WTC11 (cell line): ENCODE results near the gene SCAMP3. TPM values are rescaled to one million over a fixed set of nuclear protein-coding genes. Genes with fewer than 3 reads are reported as not detected.
A peak's percentile ranks its signal among the peaks of the same experiment; 100 is the strongest.

Source experiments
- CREB1 ChIP-seq: sonication (generic); formaldehyde crosslinking; IDR thresholded peaks from 2 replicates; pipeline ENCODE4 v1.8.0; 2023; ENCODE audit warnings: mild to moderate bottlenecking, missing genetic modification reagents
- ELF4 ChIP-seq: sonication (generic); formaldehyde crosslinking; IDR thresholded peaks from 2 replicates; pipeline ENCODE4 v1.8.1; 2022; ENCODE audit warnings: low read depth, mild to moderate bottlenecking, moderate library complexity, missing genetic modification reagents
- ESRRA ChIP-seq: sonication (generic); formaldehyde crosslinking; IDR thresholded peaks from 2 replicates; pipeline ENCODE4 v1.8.1; 2022; ENCODE audit warnings: mild to moderate bottlenecking, missing genetic modification reagents, borderline replicate concordance
- FOXJ3 ChIP-seq: sonication (generic); formaldehyde crosslinking; IDR thresholded peaks from 2 replicates; pipeline ENCODE4 v1.9.0; 2021; ENCODE audit warnings: missing genetic modification reagents, mild to moderate bottlenecking, borderline replicate concordance
- FOXK1 ChIP-seq: sonication (generic); formaldehyde crosslinking; IDR thresholded peaks from 2 replicates; pipeline ENCODE4 v1.8.0; 2022; ENCODE audit warnings: mild to moderate bottlenecking, moderate library complexity, missing genetic modification reagents
- GRHL2 ChIP-seq: fragments of 250-450 bp; sonication (Bioruptor Pico); IDR thresholded peaks from 2 replicates; pipeline ENCODE4 v1.8.0; 2022; ENCODE audit warnings: mild to moderate bottlenecking, moderate library complexity; ENCODE audit not compliant: insufficient replicate concordance, severe bottlenecking
- KAT7 ChIP-seq: sonication (generic); formaldehyde crosslinking; IDR thresholded peaks from 2 replicates; pipeline ENCODE4 v1.8.1; 2023; ENCODE audit warnings: missing genetic modification reagents, mild to moderate bottlenecking, borderline replicate concordance
- NR2C2 ChIP-seq: sonication (generic); formaldehyde crosslinking; IDR thresholded peaks from 2 replicates; pipeline ENCODE4 v1.8.0; 2022; ENCODE audit warnings: mild to moderate bottlenecking, missing genetic modification reagents
- OVOL2 ChIP-seq: fragments of 250-450 bp; sonication (Bioruptor Pico); IDR thresholded peaks from 2 replicates; pipeline ENCODE4 v1.9.0; 2021; ENCODE audit warnings: mild to moderate bottlenecking, borderline replicate concordance
- SP1 ChIP-seq: sonication (generic); formaldehyde crosslinking; conservative IDR thresholded peaks from 2 replicates; pipeline ENCODE4 v1.8.1; 2022; ENCODE audit warnings: missing genetic modification reagents
- TCF7 ChIP-seq: sonication (generic); formaldehyde crosslinking; IDR thresholded peaks from 2 replicates; pipeline ENCODE4 v1.8.0; 2022; ENCODE audit warnings: mild to moderate bottlenecking, low read depth, missing genetic modification reagents, moderate library complexity
- TEAD4 ChIP-seq: sonication (generic); formaldehyde crosslinking; IDR thresholded peaks from 2 replicates; pipeline ENCODE4 v1.8.0; 2022; ENCODE audit warnings: mild to moderate bottlenecking, missing genetic modification reagents
- ZNF138 ChIP-seq: sonication (generic); formaldehyde crosslinking; conservative IDR thresholded peaks from 2 replicates; pipeline ENCODE4 v1.8.1; 2022; ENCODE audit warnings: mild to moderate bottlenecking, moderate library complexity, missing genetic modification reagents
- ZNF263 ChIP-seq: sonication (generic); formaldehyde crosslinking; IDR thresholded peaks from 2 replicates; pipeline ENCODE4 v1.8.1; 2022; ENCODE audit warnings: low read depth, mild to moderate bottlenecking, moderate library complexity, missing genetic modification reagents
- ZNF317 ChIP-seq: sonication (generic); formaldehyde crosslinking; IDR thresholded peaks from 2 replicates; pipeline ENCODE4 v1.8.1; 2023; ENCODE audit warnings: low read depth, mild to moderate bottlenecking, moderate library complexity, missing genetic modification reagents, borderline replicate concordance
- ZNF416 ChIP-seq: fragments of 250-450 bp; sonication (Bioruptor Pico); IDR thresholded peaks from 2 replicates; pipeline ENCODE4 v1.9.0; 2021; ENCODE audit warnings: mild to moderate bottlenecking, inconsistent platforms
- ZNF671 ChIP-seq: fragments of 250-450 bp; sonication (Bioruptor Pico); IDR thresholded peaks from 2 replicates; pipeline ENCODE4 v1.8.0; 2021; ENCODE audit warnings: mild to moderate bottlenecking
- total RNA-seq: library from RNA; stranded (reverse); gene quantifications from 3 replicates; pipeline ENCODE4 v1.2.3, GENCODE V29; 2021
- TF ChIP-seq, protein P1 (sequence below): fragments of 250-450 bp; sonication (Bioruptor Pico); conservative IDR thresholded peaks from 2 replicates; pipeline ENCODE4 v1.9.0; 2021; ENCODE audit warnings: mild to moderate bottlenecking
- TF ChIP-seq, protein P2 (sequence below): fragments of 250-450 bp; sonication (Bioruptor Pico); IDR thresholded peaks from 2 replicates; pipeline ENCODE4 v1.9.0; 2021; ENCODE audit warnings: mild to moderate bottlenecking, borderline replicate concordance
- TF ChIP-seq, protein P3 (sequence below): sonication (generic); formaldehyde crosslinking; IDR thresholded peaks from 2 replicates; pipeline ENCODE4 v1.8.1; 2023; ENCODE audit warnings: mild to moderate bottlenecking, missing genetic modification reagents, moderate library complexity
- TF ChIP-seq, protein P4 (sequence below): sonication (generic); formaldehyde crosslinking; IDR thresholded peaks from 2 replicates; pipeline ENCODE4 v1.8.0; 2022; ENCODE audit warnings: missing genetic modification reagents
- TF ChIP-seq, protein P5 (sequence below): fragments of 250-450 bp; sonication (Bioruptor Pico); IDR thresholded peaks from 2 replicates; pipeline ENCODE4 v1.8.0; 2021; ENCODE audit warnings: mild to moderate bottlenecking
- TF ChIP-seq, protein P6 (sequence below): fragments of 200-600 bp; IDR thresholded peaks from 2 replicates; pipeline ENCODE4 v1.8.0; 2022; ENCODE audit warnings: antibody characterized with exemption

The SCAMP3 gene
- total RNA-seq, 1 experiment from 2014 or later: 58.8 TPM

DNA sequence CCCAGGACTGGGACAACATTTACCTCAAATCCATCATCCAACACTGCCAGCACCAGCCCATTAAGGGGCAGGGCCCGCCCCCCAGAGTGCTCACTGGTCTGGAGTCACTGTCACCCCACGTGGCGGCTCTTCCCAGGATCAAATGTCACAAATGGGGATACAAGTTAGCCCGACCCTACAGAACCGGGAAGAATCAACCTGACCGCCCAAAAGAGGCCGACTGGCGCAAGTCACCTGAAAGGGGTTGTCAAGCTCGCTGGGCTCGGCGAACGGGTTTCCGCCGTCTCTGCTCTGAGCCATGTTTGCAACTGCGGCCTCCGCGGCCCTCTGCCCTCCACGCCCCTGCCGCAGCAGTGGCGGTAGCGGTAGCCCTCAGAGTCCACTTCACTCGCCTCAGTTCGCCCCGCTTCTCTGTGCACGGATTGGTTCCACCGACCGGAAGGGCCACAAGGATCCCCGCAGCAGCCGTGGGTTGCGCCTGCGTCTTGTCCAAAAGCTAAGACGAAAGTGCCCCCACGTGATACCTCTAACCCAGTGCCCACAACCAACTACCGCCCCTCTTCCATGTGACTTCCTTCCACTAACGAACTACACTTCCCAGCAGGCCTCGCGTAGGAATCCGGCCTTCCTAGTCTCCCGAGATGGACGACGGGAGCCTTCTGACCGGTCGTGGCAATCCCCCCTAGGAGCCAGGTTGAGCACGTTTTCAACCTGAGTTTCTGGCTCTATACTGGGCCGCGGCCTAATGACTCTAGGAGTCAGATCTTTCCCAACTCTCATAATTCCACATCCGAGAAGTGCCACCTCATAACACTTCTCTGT lies at the start of gene SCAMP3 (continued):
- TF ChIP-seq, protein P1, sequence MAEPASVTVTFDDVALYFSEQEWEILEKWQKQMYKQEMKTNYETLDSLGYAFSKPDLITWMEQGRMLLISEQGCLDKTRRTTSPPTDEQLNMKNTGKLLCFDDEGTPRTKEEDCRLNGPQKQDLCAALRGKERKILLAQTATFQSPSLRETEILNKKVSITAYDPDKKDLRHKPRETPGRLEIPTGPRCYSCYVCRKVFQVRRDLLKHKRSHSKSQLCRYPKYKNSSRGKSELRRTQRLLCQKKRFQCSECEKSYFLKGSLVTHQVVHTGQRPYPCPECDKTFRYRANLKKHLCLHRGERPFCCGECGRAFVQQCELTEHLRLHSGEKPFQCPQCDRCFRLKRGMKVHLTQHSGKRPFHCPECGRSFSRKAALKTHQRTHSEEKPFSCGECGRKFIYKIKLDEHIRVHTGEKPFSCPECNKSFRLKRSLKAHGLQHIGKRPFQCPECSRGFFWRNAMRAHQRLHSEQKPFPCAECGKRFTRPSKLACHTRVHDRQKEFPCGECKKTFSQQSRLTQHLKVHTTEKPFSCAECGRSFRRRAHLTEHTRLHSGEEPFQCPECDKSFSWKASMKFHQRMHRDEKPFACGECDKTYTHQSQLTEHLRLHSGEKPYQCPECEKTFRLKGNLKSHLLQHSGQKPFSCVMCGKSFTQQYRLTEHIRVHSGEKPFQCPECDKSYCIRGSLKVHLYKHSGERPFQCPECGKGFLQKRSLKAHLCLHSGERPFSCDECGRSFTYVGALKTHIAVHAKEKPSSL (CRISPR knock-in tag): peak; percentile 84; the same call in 1 of the 2 replicates
- TF ChIP-seq FOXK1 (peak; percentile 68), ZNF263 (CRISPR knock-in tag) (no peak; the same call in 1 of the 2 replicates), ELF4 (CRISPR knock-in tag) (no peak), TEAD4 (peak; percentile 37; the same call in 1 of the 2 replicates), ZNF671 (CRISPR knock-in tag) (peak; percentile 93), GRHL2 (CRISPR knock-in tag) (no peak), ZNF416 (CRISPR knock-in tag) (peak; percentile 98), CREB1 (CRISPR knock-in tag) (no peak; the same call in none of the 2 replicates), SP1 (CRISPR knock-in tag) (peak; percentile 82), TCF7 (no peak), NR2C2 (CRISPR knock-in tag) (no peak), ZNF138 (CRISPR knock-in tag) (no peak), OVOL2 (CRISPR knock-in tag) (peak; percentile 81; the same call in 1 of the 2 replicates), ESRRA (CRISPR knock-in tag) (peak; percentile 77; the same call in 1 of the 2 replicates), FOXJ3 (CRISPR knock-in tag) (no peak), ZNF317 (CRISPR knock-in tag) (no peak), KAT7 (CRISPR knock-in tag) (no peak)
- TF ChIP-seq, protein P2, sequence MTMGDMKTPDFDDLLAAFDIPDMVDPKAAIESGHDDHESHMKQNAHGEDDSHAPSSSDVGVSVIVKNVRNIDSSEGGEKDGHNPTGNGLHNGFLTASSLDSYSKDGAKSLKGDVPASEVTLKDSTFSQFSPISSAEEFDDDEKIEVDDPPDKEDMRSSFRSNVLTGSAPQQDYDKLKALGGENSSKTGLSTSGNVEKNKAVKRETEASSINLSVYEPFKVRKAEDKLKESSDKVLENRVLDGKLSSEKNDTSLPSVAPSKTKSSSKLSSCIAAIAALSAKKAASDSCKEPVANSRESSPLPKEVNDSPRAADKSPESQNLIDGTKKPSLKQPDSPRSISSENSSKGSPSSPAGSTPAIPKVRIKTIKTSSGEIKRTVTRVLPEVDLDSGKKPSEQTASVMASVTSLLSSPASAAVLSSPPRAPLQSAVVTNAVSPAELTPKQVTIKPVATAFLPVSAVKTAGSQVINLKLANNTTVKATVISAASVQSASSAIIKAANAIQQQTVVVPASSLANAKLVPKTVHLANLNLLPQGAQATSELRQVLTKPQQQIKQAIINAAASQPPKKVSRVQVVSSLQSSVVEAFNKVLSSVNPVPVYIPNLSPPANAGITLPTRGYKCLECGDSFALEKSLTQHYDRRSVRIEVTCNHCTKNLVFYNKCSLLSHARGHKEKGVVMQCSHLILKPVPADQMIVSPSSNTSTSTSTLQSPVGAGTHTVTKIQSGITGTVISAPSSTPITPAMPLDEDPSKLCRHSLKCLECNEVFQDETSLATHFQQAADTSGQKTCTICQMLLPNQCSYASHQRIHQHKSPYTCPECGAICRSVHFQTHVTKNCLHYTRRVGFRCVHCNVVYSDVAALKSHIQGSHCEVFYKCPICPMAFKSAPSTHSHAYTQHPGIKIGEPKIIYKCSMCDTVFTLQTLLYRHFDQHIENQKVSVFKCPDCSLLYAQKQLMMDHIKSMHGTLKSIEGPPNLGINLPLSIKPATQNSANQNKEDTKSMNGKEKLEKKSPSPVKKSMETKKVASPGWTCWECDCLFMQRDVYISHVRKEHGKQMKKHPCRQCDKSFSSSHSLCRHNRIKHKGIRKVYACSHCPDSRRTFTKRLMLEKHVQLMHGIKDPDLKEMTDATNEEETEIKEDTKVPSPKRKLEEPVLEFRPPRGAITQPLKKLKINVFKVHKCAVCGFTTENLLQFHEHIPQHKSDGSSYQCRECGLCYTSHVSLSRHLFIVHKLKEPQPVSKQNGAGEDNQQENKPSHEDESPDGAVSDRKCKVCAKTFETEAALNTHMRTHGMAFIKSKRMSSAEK (CRISPR knock-in tag): peak; percentile 96
- TF ChIP-seq, protein P3, sequence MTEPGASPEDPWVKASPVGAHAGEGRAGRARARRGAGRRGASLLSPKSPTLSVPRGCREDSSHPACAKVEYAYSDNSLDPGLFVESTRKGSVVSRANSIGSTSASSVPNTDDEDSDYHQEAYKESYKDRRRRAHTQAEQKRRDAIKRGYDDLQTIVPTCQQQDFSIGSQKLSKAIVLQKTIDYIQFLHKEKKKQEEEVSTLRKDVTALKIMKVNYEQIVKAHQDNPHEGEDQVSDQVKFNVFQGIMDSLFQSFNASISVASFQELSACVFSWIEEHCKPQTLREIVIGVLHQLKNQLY (CRISPR knock-in tag): peak; percentile 38; the same call in 1 of the 2 replicates
- TF ChIP-seq, protein P4, sequence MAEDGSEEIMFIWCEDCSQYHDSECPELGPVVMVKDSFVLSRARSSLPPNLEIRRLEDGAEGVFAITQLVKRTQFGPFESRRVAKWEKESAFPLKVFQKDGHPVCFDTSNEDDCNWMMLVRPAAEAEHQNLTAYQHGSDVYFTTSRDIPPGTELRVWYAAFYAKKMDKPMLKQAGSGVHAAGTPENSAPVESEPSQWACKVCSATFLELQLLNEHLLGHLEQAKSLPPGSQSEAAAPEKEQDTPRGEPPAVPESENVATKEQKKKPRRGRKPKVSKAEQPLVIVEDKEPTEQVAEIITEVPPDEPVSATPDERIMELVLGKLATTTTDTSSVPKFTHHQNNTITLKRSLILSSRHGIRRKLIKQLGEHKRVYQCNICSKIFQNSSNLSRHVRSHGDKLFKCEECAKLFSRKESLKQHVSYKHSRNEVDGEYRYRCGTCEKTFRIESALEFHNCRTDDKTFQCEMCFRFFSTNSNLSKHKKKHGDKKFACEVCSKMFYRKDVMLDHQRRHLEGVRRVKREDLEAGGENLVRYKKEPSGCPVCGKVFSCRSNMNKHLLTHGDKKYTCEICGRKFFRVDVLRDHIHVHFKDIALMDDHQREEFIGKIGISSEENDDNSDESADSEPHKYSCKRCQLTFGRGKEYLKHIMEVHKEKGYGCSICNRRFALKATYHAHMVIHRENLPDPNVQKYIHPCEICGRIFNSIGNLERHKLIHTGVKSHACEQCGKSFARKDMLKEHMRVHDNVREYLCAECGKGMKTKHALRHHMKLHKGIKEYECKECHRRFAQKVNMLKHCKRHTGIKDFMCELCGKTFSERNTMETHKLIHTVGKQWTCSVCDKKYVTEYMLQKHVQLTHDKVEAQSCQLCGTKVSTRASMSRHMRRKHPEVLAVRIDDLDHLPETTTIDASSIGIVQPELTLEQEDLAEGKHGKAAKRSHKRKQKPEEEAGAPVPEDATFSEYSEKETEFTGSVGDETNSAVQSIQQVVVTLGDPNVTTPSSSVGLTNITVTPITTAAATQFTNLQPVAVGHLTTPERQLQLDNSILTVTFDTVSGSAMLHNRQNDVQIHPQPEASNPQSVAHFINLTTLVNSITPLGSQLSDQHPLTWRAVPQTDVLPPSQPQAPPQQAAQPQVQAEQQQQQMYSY: no peak
- TF ChIP-seq, protein P5, sequence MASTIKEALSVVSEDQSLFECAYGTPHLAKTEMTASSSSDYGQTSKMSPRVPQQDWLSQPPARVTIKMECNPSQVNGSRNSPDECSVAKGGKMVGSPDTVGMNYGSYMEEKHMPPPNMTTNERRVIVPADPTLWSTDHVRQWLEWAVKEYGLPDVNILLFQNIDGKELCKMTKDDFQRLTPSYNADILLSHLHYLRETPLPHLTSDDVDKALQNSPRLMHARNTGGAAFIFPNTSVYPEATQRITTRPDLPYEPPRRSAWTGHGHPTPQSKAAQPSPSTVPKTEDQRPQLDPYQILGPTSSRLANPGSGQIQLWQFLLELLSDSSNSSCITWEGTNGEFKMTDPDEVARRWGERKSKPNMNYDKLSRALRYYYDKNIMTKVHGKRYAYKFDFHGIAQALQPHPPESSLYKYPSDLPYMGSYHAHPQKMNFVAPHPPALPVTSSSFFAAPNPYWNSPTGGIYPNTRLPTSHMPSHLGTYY (CRISPR knock-in tag): peak; percentile 96
- TF ChIP-seq, protein P6, sequence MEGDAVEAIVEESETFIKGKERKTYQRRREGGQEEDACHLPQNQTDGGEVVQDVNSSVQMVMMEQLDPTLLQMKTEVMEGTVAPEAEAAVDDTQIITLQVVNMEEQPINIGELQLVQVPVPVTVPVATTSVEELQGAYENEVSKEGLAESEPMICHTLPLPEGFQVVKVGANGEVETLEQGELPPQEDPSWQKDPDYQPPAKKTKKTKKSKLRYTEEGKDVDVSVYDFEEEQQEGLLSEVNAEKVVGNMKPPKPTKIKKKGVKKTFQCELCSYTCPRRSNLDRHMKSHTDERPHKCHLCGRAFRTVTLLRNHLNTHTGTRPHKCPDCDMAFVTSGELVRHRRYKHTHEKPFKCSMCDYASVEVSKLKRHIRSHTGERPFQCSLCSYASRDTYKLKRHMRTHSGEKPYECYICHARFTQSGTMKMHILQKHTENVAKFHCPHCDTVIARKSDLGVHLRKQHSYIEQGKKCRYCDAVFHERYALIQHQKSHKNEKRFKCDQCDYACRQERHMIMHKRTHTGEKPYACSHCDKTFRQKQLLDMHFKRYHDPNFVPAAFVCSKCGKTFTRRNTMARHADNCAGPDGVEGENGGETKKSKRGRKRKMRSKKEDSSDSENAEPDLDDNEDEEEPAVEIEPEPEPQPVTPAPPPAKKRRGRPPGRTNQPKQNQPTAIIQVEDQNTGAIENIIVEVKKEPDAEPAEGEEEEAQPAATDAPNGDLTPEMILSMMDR: no peak
